NCI-H82 (cell line): Measurements from ENCODE around the gene PAPPA2.
"Not testable (repeated sequence)": the region's sequence is repeated elsewhere in the genome, so short reads cannot be mapped to it uniquely, and the experiment has no call there.

Experiments
- DNase-seq: peaks from one replicate; lab custom pipeline; 2025; lab: John Stamatoyannopoulos, UW

PAPPA2 gene

DNA sequence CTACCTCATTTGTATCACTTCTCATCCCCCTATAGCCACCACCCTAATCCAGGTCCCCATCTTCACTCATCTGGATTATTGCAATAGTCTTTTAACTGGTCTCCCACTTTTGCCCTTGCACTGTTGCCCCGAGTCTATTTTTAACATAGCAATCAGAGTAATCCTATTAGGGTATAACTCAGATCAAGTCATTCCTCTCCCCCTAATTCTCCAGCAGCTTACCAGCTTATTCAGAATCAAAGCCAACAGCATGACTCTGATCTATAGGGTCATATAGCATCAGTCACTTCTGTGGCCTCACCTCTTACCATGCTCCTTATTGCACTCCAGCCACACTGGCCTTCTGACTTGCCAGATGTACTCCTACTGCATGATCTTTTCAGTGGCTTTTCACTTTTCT is 140.7 kb downstream of the PAPPA2 start:
- DNase-seq, result peak; percentile 98

DNA sequence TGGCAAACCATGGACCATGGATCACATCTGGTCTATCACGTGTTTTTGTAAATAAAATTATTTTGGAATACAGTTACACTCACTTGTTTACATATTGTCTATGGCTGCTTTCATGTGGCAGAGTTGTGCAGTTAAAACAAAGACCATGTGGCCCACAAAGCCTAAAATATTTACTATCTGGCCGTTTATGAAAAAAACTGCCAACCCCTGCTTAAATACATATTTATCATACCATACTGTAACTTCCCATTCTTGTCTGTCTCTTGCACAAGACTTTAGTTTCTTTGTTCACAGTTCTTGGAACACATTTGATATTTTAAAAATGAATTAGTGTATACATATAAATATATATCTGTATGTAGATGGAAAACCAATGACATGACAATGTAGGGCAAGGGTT is 141.5 kb downstream of the PAPPA2 start:
- no peak for DNase-seq

DNA sequence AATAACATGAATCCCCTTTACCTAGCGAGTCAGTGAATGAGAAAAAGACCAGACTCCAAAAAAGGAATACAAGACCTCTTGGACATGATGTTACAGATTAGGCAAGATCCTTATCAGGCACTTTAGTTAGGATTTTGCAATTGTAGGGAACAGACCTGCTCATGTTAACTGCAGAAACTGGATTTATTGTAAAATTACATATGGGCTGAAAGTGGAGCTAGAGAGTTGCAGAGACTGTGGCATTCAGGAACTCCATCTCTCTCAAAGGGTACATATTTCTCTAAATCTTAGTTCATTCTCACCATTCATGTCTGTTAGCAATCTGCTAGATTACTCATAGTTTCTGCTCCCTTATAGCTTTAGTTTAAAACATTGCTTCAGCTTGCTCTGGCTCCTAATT is 142.2 kb downstream of the PAPPA2 start:
- no peak for DNase-seq

DNA sequence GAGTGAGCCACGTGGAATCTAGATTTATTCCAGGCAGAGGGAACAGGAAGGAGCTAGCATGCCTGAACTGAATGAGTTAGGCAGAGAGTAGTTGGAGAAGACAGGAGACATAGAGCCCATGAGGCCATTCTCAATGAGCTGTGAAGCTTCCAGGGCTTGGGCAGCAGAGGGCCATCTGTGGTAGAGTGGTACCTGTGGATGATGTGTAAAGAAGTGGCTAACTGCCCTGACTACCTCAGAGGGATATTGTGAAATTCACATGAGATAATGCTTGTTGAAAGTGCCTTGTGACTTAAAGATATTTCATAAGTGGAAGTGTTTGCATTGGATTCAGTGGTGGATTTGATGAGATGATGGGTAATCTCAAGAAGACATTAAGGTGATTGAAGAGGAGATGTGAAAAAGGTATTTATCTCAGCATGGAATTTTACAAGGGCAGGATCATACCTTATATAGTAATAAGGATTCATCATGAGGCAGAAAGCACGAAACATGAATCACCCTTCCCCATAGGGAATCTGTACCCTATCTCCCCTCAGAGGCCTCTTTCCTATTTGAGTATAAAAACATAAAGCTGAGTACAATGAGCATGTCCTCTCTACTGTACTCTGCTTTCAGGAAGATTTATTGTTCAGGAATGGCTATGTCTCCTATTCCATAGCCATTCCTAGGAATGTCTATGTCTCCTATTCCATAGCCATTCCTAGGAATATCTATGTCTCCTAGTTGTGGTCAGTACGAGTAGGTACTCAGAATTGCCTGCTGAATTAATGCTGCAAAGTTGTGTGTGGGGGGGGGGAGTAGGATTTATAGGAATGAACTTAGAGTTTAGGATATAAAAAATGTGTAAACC is 146.8 kb downstream of the PAPPA2 start:
- DNase-seq, result no peak

DNA sequence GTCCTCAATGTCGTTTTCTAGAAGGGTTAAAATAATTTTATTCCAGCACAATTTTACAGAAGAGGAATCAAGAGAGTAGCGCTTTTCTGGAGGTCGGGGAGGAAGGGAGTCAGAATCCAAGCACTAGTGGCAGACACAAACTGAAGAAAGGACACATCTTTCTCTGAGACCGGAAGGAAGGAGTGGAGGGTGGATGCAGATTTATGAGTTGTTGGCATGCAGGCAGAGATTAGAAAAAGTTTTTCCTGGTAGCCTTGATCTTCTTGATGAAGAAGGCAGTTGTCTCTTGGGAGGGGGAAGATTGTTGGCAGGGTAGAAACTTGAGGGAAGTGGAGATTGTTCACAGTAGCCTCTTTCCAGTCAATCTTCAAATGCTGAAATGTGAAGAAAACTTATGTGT is 149.8 kb downstream of the PAPPA2 start:
- DNase-seq, result no peak

DNA sequence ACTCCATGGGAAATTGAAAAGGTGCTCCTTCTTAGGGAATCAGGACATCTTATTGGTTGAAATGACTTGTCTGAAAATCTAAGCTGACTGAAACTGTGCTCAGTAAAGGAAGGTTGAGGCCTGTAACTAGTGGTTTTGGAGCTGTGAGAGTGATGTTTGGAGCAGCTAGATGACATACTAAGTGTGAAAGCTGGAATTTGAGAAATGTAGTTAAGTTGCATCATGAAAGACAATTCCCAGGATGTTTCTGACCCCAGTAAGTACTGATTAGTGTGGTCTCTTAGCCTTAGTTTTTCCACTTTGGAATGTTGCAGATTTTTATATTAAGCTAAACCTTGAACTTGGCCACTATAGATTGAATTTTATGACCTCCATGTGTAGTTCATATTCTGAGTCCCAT is 154.9 kb downstream of the PAPPA2 start:
- DNase-seq, result no peak

DNA sequence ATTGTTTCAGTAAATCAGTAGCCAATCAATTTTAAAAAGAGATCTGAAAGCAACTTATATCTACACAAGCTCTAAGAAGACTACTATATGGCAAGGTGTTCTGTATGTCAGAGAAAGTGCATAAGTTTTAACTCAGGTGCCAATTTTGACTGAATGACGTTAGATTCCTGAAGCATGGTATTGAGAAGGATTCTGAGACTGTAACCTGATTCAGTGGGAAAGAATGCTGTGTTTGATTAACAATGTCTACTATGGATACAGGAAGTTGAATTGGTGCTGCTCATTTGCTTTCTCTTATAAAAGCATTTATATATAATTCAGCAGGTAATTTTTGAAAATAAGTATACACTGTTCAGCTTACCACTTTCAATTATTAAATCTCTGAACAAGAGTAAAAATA is 156.3 kb downstream of the PAPPA2 start:
- DNase-seq, result no peak

DNA sequence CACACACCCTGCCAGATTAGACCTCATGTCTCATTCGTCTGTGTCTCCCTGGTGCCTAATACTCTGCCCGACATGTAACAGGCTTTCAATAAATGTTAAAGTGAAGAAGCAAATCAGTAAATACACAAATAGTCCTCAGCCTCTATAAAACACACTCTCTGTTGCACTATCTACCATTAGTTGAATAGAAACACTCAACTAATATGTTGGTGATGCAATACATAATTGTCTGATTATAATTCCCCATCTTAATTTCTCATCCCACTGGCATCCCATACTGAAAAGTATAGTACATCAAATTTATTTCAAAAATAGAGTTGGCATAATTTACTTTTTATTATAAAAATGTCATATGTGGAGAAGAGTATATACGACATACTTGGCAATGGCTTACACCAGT is 162.4 kb downstream of the PAPPA2 start:
- no peak for DNase-seq

DNA sequence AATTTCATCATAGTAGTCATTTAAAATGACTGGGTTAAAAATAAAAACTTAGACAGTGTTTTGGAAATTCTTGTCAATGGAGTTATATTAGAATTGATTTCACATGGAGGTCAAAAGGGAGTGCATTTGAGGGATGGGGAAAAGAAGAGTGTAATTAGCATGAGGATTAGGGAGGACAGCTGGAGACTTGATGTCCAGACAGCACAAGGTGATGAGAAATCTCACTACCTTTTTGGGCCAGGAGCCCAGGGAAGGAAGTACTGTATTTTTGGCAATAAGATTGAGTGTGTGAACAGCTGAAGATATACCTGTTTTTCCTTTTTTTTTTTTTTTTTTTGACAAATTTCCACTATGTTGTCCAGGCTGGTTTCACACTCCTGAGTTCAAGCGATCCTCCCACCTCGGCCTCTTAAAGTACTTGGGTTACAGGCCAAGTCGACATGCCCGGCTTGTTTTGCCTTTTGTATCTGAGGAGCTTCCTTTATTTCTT is 163.6 kb downstream of the PAPPA2 start:
- DNase-seq, result peak; percentile 47

DNA sequence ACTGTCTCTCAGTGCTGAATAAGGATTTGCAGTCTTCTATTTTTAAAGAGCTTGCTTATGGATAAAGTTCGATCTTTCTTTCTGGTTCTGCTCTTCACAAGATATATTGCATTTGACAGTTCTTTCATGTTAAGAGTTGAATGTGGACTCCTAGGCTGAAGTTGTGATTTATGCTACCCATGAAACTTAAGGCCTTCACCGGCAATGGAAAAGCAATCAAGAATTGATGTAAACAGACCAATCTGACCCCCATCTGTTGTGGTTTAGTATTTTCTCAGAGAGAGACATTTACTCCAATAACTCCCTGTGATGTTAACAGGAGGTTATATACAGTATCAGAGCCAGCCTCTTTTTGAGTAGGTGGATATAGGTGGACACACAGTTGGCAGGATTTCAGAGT is 165.8 kb downstream of the PAPPA2 start:
- peak; percentile 37 for DNase-seq

DNA sequence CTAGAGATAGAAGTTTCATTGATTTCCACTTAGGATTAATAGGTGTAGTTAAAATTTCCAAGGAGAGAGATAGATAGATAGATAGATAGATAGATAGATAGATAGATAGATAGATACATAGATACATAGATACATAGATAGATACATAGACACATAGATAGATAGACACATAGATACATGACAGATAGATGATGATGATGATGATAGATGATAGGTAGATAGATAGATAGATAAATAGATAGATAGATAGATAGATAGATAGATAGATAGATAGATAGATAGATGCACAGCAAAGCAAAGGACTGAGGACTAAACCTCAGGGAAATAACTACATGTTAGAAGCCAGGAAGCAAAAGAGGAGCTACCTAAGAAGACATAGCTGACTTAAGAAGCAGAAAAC is 171.8 kb downstream of the PAPPA2 start:
- not testable (repeated sequence) for DNase-seq

DNA sequence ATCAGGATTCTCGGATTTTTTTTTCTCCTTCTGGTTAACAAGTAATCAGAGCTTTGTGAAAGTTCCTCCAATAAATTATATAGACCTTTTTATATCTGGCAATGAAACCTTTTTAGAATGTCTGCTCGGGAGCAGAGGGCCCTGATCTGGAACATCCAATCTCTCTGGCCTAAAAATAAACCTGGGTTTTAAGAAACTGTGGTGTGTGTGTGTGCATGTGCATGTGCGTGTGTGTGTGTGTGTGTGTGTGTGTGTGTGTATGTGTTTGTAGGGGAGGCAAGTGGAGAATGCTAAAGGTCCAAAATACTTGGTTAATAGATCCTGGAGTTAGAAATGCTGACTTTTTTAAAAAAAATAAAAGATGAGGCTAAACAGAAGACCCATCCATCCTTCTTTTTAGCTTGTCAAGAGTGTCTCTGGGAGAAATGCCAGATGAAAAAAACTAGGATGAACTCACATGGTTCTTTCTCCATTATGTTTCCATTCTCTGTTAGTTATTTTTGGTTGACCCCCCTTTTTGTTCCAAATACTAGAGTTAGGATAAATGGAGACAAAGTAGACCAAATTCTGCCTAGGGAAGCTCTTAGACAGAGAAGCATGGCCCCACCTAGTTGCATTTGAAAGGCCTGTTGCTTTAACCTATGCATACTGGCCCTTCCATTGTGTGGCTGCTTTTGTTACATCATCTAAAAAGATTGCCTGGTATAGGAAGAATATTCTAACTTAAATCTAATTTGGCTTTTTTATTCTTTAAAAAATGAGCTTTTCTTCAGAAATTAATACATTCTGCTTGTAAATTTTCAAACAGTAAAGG is 175.9 kb downstream of the PAPPA2 start:
- no peak for DNase-seq

DNA sequence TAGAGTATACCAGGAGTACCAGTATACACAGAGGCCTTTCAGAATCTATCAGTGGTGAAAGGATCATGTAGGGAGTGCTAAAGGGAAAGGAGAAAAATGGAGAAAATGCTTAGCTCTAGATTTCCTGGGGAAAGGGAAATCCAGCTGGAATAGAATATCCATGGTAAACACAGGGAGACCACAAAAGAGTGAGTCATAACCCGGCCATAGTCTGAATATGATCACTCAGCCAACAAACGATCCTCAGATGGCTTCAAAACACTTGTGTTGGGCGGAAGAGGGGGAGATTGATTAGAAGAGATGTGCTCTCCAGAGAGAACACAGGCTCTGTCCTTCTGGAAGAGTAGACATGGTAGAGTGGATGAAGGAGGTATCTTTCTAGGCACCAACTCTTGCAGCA is 180.6 kb downstream of the PAPPA2 start:
- no peak for DNase-seq

DNA sequence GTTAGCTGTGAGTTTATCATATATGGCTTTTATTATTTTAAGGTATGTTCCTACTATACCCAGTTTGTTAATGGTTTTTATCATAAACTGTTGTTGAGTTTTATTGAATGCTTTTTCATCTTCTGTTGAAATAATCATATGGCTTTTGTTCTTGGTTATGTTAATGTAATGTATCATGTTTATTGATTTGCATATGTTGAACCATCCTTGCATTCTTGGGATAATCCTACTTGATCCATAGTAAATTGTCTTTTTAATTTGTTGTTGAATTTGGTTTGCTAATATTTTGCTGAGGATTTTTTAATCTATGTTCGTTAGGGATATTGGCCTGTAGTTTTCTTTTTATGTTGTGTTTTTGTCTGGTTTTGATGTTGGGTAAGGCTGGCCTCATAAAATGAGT is 185.6 kb downstream of the PAPPA2 start:
- DNase-seq, result no peak

DNA sequence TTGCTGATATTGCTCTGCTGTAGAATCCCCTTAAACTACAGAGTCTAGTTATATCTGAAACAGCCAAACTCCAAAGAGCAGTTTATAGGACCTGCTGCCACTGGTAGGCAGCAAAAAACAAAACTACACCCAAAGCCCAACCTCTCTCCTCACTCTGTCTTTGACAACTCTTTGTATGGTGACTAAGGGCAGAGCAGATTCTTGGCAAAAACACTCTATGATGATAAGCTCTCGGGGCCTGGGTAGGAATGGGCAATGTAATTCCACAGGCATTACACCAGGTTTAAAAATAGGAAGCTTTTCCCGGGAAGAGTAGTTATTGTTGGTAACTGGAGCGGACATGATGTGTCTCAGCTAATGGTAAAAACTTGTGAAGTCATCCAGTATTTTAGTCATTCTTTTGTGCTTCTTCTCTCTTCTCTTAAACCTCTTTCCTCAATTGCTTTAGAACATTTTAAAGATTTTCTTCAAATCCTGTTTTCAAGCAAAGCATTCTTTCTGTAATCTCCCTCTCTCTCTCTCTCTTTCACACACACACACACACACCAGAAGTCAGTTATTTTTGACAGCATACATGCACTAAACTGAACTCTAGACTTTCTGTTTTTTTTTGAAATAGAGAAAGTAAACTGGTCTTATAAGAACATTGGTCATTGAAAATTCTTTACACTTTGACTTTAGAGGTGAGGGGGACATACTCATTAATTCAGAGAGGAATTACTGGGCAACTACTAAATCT is 193.5 kb downstream of the PAPPA2 start:
- no peak for DNase-seq

DNA sequence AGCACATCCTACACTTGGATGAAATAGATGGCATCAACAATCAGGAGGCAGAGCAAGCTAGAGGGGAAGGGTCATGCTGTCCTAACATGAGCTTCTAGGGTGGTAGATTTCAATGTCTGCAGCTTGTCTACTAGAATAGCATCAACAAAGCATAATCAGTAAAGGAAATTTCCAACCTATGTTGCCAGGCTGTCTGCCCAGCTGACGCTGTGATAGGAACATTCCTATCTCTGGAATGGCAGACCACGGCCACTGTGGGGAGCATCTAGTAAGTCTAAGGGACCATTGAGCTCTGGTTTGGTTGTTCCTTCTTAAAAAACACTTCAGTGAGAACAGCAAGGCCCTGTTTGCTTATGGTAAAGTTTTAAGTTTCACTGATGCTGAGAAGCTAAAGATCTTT is 206.8 kb downstream of the PAPPA2 start:
- DNase-seq, result no peak

DNA sequence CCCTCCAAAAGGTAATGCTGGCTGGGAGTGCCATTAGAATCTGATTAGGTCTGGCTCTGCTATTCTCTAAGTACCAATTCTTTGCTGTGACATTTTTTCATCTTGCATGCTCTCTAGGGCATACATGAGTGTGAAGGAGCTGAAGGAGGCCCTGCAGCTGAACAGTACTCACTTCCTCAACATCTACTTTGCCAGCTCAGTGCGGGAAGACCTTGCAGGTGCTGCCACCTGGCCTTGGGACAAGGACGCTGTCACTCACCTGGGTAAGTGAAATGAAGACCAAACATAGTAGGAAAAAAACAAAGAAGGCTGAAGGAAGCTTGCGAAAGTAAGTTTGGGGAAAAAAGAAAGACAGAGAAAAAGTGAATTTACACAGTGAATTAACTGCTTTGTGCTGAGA is 207.9 kb downstream of the PAPPA2 start:
- no peak for DNase-seq

DNA sequence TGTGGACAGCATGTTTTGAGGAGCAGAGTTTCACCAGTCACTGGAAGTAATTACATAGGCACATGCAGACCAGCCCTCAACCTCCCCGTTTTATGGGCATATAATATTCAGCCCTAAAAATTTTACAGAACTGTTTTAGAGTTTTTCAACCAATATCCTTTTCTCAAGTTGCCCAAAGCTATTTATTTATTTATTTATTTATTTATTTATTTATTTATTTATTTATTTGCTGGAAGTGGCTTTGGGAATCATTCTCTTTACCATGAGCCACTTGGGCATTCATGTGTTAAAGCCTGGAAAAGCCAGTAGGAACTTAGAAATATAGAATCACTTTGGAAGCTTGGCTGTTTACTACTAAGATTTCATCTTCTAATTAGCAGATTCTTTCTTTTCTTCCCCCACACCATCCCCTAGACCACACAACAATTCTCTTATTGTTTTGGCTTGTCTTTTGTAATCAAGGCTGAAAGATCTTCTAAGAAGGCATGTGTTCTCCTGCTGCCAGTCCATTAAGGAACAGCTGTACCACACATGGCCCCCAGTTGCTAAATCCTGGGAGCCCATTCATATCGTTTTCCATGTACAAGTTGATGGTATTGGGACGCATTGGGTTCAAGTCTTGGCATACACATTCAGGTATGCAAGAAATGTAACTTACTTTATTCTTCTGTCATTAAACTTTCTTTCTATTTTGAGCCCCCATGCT is 220.0 kb downstream of the PAPPA2 start:
- peak; percentile 35 for DNase-seq

DNA sequence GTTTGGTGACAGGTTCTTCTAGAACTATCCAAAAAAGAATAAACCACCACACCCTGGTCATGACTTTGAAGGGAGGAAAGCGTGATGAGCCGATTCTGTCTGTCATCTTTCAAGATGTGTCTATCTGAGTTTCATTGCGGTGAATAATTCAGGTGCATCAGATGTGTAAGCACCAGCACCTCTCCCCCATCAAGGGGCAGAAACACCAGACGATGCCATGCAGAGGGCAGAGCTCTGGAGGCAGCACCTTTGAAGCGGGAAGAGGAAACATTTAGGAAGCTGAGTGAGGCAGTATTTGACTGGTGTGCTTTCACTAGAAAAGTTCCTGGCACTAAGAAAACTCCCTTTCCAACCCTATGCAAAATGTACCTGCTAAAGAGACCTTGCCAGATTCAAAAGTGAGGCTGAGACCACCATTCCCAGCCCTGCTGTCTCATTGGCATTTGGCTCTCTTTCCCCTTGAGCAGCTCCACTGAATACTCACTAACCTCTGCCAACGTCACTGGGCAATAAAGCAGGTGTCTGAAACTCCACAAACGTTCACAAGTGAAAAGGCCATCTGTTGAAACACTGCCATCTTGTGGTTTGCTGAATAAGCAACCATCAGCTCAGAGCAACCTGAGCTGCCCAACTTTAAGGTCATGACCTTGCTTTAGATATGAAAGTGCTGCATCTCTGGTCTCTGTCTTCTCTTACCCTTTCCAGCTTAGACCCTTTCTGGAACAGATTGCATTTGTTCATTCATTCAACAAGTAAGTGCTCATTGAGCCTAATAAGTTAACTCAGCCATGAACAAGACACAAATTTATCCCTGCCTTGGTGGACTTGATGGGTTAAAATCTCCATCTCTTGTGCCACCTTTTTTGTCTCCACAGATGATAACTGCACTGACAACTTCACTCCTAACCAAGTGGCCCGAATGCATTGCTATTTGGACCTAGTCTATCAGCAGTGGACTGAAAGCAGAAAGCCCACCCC is 228.6 kb downstream of the PAPPA2 start:
- DNase-seq, result peak; percentile 94

DNA sequence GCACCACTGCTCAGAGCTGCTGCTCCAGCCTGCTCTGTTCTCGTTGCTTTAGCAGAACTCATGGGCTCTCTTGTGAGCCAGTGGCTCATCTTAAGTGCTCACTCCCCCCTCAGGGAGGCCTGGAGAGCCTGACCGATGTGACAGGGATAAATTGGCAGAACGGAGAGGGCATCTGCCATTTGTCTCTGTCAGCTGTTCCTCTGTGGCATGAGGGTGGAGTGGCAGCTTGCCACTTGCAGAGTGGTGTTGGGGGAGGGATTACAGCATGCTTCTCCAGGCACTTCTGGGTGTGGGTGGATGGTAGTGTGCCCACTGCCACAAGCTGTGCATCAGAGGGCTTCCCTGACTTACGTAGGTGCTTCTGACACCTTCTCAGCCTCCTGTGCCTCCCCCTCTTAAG is 229.5 kb downstream of the PAPPA2 start:
- DNase-seq, result peak; percentile 27
